Occipital lobe (tissue), 2 donors: ENCODE measurements around the gene CNTNAP4. TPM values are rescaled to one million over a fixed set of nuclear protein-coding genes. Genes with fewer than 3 reads are reported as not detected.

Experiments used
- DNase-seq: peaks from one replicate; lab custom pipeline; 2025; lab: John Stamatoyannopoulos, UW
- total RNA-seq: library from RNA; depleted of rRNA; stranded (reverse); fragments of >200 nt; gene quantifications from one replicate; pipeline ENCODE4 v1.2.3, GENCODE V29; 2014

CNTNAP4 gene
- total RNA-seq, 1 donor from 2014 or later = 31.7 TPM

DNA sequence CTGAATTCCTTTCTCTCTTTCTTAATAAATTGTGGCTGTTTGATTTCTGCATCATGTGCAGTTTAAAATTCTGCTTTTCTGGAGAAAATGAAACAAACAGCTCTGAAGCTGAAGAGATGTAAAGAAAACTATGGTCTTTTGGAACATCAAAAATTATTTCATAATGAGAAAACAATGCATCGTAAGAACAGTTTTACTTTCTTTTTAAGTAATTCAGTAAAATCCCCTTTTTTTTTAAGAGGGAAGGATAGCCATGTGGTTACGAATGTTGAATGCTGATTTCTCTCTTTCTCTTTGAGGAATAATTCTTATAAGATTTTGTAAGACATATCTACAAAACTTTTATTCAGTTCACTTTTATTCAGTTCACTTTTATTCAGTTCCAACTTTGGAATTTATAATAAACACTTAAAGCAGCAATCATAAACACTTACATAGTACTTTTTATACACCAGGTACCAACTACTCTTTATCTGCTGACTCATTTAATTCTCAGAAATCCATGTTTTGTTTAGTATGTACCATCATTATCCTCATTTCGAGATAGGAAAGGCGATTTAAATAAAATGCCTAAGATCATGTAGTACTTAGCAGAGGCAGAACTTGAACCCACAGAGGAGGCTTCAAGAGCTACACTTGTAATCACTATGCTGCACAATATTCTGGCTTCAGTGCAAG, 26.6 kb downstream of the CNTNAP4 start:
- DNase-seq = no peak

DNA sequence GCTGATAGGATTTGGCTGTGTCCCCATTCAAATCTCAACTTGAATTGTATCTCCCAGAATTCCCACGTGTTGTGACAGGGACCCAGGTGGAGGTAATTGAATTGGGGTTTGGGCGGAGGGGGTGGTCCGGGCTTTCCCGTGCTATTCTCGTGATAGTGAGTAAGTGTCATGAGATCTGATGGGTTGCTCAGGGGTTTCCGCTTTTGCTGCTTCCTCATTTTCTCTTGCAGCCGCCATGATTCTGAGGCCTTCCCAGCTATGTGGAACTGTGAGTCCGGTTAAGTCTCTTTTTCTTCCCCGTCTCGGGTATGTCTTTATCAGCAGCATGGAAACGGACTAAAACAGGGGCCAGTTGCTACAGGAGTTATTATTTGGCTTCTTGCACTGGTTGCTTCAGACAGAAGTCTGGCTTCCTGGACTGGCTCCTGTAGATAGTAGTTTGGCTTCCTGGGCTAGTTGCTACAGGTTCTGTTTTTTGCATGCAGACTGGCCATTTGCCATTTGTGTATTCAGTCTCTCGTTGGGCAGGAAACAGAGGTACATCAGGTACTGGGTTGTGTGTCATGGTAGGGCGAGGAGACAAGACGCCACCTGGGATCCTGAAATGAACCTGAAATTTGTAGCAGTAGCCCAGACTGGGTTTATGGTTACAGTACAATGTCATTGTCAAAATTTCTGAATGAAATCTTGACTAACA, 32.6 kb downstream of the CNTNAP4 start:
- DNase-seq = no peak

DNA sequence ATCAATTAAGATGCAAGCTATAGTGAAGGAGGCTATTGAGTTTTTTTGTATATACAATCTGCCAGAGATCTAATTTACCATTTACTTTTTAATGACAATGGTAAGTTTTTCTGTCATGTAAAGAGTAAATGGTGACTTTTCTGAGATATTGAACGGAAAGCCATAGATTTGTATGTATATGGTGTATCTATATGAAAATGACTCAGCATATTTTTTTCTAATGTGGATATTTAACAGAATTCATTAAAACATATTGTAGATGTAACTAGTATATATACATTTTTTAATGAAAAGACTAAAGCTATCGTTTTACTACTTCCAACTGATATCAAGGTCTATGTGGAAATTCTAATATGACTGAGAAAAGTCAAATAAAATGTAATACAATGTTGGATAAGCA, 34.1 kb downstream of the CNTNAP4 start:
- no peak for DNase-seq

DNA sequence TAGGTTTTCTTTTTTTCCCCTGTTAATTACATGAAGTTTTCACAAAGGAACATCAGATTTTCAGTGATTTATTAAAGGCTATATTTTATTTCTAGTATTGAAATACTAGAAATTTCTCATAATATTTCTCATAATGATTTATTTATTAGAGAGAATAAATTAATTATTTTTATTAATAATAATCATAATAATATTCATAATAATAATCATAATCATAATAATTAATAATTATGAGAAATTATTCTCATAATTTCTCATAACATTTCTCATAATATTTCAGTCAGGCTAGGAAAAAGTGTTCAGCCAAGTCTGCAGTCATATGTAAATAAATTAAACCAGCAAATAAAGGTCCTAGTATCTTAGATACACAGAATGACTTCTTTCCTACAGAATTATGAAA, 41.4 kb downstream of the CNTNAP4 start:
- no peak for DNase-seq

DNA sequence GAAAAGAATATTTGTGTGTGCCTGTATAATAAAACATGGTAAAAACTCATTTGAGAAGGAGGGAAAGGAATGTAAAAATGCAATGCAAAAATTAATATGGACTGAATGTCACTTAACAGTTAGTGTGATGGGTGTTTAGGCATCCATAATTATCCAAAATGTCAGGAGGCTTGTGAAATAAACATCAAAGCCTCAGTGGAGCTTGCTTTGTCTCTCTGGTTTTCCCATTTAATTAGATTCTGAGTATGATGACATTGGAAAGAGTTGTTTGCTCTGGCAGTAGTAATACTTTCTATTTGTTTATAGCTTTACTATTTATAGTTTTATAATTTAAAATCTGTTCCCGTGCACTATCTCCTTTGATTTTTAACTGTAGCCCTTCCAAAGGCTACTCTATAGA, 51.9 kb downstream of the CNTNAP4 start:
- no peak for DNase-seq

DNA sequence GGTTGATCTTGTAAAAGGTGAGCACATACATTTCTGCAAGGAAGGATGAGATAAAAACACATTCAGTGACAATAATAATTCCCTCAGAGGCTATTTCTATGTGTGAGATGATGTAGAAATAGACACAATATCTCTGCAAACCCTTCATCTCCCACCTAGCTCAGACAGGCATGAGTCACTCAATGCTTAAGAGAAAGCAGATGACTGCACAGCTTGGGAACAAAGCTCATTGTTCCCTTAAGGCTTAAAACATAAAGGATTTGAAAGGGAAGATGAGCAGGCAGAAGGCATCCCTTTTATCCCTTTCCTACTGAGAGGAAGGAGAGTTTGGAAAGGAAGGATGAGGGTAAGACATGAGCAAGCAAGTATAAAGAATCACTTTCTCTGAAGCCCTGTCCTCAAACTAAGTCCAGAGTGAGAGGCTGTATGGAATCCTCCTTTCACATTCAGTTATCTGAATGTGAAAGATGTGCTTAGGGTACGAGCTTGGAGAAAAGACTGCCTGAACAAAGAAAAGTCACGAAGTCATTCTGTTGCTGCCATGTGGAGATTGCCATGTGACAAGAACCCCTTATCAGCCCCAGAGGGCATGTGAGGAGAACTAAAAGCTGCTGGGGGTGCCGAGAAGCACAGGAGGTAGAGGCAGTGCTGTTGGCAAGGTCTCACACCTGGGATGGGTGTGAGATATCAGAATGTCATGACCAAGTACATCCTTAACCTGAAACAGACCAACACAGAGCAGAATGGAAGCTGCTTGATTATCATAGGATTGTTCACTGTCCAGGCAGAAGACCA, 58.2 kb downstream of the CNTNAP4 start:
- no peak for DNase-seq

DNA sequence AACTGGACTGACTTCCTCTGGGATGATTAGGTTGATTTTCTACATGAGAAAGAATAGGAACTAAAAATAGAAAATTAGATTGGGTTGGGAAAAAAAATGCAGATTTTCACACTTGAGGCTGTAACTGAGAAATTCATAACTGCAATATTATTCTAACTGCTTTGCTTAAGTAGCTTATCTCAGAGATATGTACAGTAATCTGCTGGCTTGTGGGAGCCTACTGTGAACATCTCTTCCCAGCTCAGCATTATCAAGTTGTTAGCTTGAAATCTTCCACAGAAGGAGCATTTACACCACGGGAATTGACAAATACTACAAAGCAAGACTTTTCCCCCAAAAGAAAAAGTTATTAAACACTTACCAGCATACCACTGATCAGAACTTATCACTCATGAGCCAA, 58.9 kb downstream of the CNTNAP4 start:
- no peak for DNase-seq

DNA sequence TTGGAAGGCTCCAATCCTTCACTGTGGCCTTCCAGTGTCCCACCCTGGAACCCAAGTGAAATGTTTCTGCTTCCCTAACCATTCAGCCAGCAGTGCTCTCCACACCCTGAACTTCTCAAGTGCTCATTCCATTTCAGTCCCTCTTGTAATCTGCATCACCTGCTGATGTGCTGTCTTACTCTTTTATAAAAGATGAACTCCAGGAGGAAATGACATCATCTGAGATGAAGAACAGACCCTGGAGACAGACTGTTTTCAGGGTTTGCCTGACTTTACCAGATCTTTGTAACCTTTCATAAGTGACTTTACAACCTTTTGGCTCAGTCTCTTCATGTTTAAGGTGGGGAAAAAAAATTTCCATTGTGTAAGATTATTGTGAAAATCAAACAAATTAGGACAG, 61.3 kb downstream of the CNTNAP4 start:
- no peak for DNase-seq

DNA sequence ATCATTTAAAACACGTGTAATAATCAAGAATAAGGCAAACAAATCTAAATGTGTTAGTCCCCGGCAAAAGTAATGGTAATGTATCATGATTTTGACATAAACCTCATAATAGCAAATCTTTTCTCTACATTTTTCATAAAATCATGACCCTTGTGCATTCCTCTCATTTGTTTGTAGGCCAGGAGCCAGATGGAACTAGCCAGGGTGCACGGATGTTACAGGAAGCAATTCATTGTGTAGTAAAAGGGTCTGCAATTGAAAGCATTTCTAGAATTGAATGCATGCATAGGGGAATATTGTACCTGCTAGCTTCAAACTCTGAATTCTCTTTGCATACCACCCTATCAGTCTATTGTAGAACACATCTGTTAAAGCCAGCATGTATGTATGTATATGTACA, 66.6 kb downstream of the CNTNAP4 start:
- no peak for DNase-seq

DNA sequence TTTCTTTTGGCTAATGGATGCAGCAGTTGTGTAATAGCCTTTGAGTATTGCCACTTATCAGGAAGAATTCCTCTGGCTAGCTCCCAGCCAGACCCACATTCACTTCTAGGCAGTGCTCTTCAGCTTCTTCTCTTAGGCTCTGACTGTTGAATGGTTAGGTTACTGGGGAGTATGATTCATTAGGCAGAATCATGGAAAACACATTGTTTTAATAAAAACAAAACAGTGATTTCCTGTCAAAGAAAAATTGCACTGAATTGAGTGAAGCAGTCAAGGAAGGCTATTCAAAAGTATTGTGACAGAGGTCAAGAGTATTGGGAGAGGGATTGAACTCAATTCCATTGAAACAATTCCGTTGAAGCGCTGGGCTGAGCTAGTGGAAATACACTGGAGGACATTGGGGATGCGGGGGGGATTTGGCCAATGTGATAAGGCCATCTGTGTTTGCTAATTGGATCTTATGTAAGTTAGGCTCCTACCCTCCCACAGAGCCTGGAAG, 68.0 kb downstream of the CNTNAP4 start:
- no peak for DNase-seq

DNA sequence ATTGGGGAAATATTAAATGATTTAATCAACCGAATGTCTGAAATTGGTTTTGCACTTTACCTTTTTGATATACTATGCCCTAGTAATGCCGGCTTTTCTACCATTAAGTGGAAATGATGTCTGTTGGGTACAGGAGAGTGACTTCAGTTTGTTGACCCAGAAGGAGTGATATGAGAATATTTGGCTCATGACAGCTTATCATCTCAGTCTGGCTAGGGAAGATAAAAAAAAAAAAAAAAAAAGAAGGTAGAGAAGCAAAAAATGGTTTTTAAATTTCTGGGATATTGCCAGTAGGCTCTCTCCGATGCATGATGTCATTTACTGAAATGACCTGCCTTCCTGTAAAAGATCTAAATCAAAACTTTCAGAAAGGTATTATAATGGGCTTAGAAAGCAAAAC, 69.0 kb downstream of the CNTNAP4 start:
- no peak for DNase-seq

DNA sequence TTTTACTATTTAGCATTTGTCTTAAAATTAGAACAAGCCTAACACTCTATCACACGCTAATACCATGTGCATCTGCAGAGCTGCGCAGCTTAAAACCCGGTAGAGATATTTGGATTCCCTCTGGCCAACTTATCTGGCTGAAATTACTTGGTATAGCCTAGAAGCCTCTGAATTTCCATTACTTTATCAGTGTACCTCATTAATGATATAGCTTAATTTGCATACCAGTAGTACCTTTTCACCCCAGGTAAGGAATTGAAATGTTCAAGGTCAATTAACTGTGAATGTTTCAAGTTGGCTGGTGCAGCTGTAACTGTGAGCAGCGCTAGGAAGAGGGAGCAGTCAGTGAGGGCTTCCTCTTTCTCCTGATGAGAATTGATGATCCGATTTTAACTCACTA, 74.2 kb downstream of the CNTNAP4 start:
- DNase-seq = no peak

DNA sequence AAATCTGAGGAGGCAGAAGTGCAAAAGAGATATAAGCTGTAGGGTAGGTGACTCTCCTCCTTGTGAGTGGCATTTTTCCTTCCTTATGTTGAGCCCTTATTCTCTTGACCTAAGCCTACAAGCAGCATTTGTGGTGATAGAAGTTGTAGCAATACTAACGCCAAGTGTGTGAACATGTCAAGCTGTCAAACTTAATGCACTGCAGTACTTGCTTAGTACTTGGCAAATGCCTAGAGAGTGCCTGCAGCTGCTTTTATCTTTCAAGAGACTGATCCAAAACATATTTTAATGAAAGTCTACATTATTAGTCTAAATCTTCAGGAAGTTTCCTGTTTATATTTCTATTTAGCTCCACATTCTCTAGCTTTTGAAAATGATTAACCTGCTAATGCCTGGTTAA, 83.2 kb downstream of the CNTNAP4 start:
- DNase-seq = no peak

DNA sequence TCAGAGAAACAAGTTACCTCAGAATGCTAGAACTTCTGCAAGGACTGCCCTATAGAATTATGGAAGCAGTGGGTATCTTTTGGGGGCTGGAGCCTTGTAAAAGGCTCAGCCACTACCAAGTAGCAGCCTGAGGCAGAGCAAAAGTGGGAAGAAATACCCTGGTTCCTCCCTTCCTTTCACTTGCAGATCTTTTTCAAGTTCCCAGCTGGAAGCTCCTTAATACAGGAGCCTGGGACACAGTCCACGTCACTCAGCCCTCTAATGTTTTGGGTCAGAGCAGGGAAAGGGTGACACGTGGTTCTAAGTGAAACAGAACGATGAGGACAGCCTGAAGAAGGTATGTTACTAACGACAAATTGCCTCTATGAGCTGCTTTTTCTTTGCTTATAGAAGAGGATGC, 93.1 kb downstream of the CNTNAP4 start:
- DNase-seq = no peak

DNA sequence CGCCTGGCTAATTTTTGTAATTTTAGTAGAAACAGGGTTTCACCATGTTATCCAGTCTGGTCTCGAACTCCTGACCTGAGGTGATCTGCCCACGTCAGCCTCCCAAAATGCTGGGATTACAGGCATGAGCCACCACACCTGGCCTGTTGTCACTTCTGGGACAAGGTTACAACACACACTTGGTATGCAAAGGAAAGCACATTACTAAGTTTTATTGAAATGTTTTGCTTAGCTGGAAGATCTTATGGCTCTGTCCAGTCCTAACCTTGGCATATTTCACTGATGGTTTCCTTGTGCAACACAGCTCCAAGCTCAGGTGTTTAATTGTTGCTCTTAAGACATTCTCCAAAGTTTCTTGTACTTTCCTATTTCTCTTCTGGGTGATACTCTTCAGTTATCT, 94.2 kb downstream of the CNTNAP4 start:
- DNase-seq = no peak

DNA sequence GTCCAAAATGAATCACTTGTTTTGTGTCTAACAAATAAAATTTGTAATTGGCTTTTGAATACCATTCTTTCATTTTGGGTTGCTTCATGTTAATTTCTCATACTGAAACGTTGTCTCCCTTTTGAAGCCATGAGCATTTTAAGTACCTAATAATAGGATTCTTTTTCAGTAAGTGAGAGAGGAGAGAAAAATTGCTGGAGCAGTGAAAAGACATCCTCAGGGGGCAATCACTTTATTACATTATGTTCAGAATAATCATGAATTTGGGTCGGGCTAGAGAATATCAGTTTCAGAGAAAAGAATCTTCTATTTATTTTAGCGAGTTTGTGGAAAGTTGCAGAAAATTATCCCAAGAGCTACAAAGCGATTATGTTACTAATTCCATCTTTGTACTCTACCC, 96.8 kb downstream of the CNTNAP4 start:
- no peak for DNase-seq

DNA sequence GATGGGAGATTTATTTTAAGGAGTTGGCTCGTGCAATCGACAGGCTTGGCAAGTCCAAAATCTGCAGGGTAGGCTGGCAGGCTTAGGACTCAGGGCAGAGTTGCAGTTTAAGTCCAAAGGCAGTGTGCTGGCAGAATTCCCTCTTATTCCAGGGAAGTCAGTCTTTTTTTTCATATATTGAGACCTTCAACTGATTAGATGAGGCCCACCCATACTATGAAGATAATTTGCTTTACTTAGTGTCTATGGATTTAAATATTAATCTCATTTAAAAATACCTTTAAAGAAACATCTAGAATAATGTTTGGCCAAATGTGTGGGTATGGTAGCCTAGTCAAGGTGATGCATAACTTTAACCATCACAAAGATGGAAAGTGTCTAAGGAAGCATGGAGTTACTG, 99.8 kb downstream of the CNTNAP4 start:
- DNase-seq = no peak

DNA sequence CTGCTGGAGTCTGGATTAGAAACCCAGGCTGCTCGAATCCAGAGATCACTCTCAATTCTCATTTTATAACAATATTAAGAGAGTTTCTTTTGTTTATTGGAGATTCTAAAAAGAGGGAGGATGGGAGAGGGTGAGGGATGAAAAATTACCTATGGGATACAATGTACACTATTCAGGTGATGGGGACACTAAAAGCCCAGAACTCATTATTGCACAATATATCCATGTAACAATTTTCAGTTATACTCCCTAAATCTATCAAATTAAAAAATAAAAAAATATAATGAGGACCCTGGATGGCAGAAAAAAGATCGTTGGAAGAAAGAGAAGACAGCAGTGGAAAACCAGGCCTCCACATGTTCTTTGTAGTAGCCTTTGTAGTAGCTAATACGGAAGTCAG, 100.8 kb downstream of the CNTNAP4 start:
- no peak for DNase-seq

DNA sequence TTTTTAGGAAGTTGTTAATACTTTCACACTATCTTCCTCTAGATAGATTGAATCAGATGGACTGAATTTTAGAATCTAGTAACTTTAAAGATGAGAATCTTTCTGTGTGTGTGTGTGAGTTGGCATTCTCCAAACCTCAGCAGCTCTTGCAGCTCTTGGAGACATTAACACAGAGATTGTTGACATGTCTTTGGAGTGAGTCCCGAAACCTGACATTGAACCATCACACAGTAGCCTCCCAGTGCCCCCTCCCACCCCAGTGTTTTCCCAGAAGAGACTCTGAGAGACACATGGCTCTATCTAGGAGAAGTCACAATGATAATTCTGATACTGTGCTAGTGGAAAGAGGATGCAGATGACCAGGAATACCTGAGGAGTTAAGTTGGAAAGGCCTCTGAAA, 103.9 kb downstream of the CNTNAP4 start:
- no peak for DNase-seq

DNA sequence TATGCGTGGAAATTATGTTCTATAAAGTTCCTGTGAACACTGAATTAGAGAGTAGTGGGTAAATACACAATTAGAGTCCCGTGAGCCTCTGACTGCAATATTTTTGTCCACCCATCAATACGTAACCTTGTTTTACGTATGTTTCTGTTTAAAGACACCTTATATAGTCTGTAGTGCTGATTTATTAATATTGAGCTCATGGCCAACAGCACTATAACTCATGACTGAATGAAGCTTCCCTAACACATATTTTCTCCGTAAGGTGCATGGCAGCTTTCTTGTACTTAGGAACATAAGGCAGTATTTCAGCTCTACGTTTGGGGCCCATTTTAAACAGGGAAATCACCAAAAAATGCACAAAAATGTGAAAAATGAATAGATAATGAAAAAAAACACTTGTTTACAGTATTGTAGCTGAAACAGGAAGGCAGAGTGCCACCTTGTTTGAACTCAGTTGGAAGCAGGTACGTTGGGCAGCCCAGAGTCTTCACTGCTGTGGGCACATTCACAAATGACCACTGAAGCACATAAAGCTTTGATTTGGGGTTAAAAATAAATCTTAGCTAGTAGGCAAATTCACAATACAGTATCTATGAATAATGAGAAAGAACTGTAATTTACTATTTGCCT, 108.5 kb downstream of the CNTNAP4 start:
- no peak for DNase-seq

DNA sequence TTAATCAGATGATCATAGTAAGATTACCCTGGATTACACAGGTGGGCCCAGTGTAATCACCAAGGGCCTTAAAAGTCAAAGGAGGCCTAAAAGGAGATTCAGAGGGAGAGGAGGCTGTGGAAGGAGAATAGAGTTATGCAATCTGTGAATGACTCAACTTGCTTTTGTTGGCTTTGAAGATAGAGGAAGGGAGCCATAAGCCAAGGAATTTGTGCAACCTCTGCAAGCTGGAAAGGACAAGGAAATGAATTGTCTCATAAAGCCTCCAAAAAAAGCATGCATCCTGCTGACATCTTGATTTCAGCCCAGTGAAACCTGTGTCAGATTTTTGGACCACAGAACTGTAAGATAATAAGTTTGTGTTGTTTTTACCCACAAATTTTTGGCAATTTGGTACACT, 109.6 kb downstream of the CNTNAP4 start:
- no peak for DNase-seq

DNA sequence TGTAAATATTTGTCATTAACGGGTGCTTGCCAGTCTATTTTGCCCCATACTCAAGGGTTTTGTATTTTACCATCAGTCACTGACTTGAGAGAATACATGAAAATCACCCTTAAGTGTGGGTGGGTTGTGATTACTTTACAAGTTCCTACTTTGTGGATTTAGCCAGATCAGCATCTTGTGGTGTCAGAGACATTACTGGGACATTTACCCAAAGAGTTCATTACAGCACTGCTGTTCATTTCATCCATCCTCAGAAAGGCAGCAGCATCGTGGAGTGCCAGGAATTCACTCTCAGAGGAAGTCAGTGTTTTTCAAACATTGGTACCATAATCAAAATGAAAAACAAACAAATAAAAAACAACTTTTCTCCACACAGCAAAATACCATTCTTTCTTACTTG, 110.8 kb downstream of the CNTNAP4 start:
- no peak for DNase-seq
